Spleen (tissue), 7 donors: ENCODE results near the gene TRABD2B.

Experiments
- POLR2A ChIP-seq, 3 donors: fragments of 450-650 bp; IDR thresholded peaks; one replicate each; pipeline ENCODE4 v1.5.1; 2017; ENCODE audit warnings: antibody characterized with exemption in 3 of 3, mild to moderate bottlenecking in 1 of 3
- TF ChIP-seq, protein P1 (sequence below), 11 experiments: fragments of 200-600 bp in 7 of 11; fragments of 450-650 bp in 4 of 11; sonication (generic) in 4 of 11; IDR thresholded peaks in 8 of 11; conservative IDR thresholded peaks in 3 of 11; 1 replicate in 7 of 11; 2 replicates in 4 of 11; pipeline versions ENCODE4 v1.4.0 to v1.8.0; 2016 to 2021; ENCODE audit warnings: antibody characterized with exemption in 11 of 11, inconsistent platforms in 4 of 11, mild to moderate bottlenecking in 1 of 11
- donor health status: DM: no; HTN: no; CAD: no; lungs with moderate emphysema.
- donor health status: DM: no; HTN: no; CAD: no.
- donor health status: DM: no; HTN: no; CAD: no.

DNA sequence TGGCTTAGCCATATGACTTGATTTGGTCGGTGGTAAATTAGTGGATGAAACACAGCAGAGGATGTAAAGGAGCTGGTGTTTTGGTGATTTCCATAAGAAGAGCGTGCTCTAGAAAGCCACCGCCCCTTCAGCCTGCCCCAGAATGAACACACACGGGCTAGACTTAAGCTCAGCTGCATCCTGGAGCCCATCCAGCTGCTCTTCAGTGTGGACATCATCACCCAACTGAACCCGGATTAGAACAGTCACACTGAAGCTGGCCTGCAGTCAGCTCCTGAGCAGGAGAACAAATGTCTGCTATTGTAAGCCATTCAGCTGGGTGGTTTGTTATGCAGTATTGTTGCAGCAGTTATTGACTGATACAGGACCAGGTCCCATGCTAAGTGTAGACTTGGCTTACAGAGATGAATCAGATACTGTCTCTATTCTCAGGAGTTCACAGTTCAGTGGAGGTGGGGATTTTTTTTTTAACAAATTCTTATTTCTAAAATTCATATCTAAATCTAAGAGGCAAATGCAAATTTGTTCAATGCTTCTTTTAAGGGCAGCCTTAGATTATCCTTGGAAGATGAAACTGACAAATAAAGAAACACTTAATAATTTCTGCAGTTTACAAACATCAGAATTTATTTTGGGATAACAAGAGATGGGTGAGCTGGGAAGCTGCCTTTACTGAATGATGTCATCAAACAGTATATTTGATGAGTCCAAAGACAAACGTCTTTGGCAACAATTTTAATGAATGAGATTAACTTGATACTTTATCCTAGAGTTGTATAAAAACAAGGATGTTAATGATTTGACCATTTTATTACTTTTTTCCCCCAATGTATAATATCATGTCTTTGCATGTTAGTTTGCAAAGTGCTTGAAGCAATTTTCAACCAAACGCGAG, 251.2 kb downstream of the TRABD2B start:
- TF ChIP-seq, protein P1, sequence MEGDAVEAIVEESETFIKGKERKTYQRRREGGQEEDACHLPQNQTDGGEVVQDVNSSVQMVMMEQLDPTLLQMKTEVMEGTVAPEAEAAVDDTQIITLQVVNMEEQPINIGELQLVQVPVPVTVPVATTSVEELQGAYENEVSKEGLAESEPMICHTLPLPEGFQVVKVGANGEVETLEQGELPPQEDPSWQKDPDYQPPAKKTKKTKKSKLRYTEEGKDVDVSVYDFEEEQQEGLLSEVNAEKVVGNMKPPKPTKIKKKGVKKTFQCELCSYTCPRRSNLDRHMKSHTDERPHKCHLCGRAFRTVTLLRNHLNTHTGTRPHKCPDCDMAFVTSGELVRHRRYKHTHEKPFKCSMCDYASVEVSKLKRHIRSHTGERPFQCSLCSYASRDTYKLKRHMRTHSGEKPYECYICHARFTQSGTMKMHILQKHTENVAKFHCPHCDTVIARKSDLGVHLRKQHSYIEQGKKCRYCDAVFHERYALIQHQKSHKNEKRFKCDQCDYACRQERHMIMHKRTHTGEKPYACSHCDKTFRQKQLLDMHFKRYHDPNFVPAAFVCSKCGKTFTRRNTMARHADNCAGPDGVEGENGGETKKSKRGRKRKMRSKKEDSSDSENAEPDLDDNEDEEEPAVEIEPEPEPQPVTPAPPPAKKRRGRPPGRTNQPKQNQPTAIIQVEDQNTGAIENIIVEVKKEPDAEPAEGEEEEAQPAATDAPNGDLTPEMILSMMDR (IDR thresholded peaks at IDR 0.05 in 8 of 11, conservative IDR thresholded peaks at IDR 0.05 in 3 of 11), result no peak
- no peak for TF ChIP-seq POLR2A (IDR thresholded peaks at IDR 0.05)
